Ascending aorta (tissue), 2 donors: Measurements from ENCODE around the gene YPEL3. TPM values are rescaled to one million over a fixed set of nuclear protein-coding genes. Genes with fewer than 3 reads are reported as not detected.

Experiments
- DNase-seq, 2 donors: peaks; one replicate each; pipeline ENCODE4 v3.0.0-alpha.2; 2019; ENCODE audit warnings: low spot score in 2 of 2
- H3K27ac ChIP-seq, 2 donors: fragments of 200-600 bp; sonication (generic); one replicate each; pipeline ENCODE4 v1.5.1; 2016 to 2017; ENCODE audit warnings: mild to moderate bottlenecking in 1 of 2
- H3K27me3 ChIP-seq: fragments of 200-600 bp; sonication (generic); one replicate; pipeline ENCODE4 v1.5.1; 2017
- H3K36me3 ChIP-seq, 2 donors: fragments of 200-600 bp; sonication (generic); one replicate each; pipeline ENCODE4 v1.5.1; 2016
- H3K4me1 ChIP-seq, 2 donors: fragments of 200-600 bp; sonication (generic); one replicate each; pipeline ENCODE4 v1.5.1; 2016 to 2017; ENCODE audit warnings: mild to moderate bottlenecking in 1 of 2
- H3K4me3 ChIP-seq, 2 donors: fragments of 200-600 bp; sonication (generic); one replicate each; pipeline ENCODE4 v1.5.1; 2016 to 2017; ENCODE audit warnings: mild to moderate bottlenecking in 1 of 2
- H3K9me3 ChIP-seq, 2 donors: fragments of 200-600 bp; sonication (generic); one replicate each; pipeline ENCODE4 v1.5.1; 2016
- CTCF ChIP-seq, 3 experiments: fragments of 200-600 bp in 2 of 3; fragments of 450-650 bp in 1 of 3; sonication (generic) in 2 of 3; IDR thresholded peaks; one replicate each; pipeline ENCODE4 v1.5.1; 2016 to 2019; ENCODE audit warnings: antibody characterized with exemption in 3 of 3, mild to moderate bottlenecking in 1 of 3, moderate library complexity in 1 of 3
- intact Hi-C: fragments of 100-400 bp; cut with DNase I; formaldehyde crosslinking; loops from one replicate; pipeline ENCODE4 v1.15.1; 2023
- total RNA-seq: library from RNA; depleted of rRNA; stranded (reverse); fragments of >200 nt; gene quantifications from one replicate; pipeline ENCODE4 v1.1.0, GENCODE V29; 2016

YPEL3 gene
- total RNA-seq, 1 donor from 2014 or later, result 98.6 TPM

- no peak for DNase-seq
- Histone ChIP-seq H3K27ac (no peak overlapping the region), H3K27me3 (no peaks in the 10 kb centered on the region), H3K36me3 (no peaks in the 10 kb centered on the region), H3K4me3 (no peak overlapping the region), H3K4me1 (no peaks in the 10 kb centered on the region), H3K9me3 (no peaks in the 10 kb centered on the region)
- TF ChIP-seq CTCF (IDR thresholded peaks at IDR 0.05), result no peak
- intact Hi-C loops, result no loop called here
Measured at GRCh38 chr16:30046178-30046577, 49.8 kb downstream of the YPEL3 start.

Other genes with a start within 250 kb of the YPEL3 start
- 174 TPM for gene CDIPT, start 233.0 kb downstream of the YPEL3 start, total RNA-seq
- gene SEZ6L2, start 196.7 kb downstream of the YPEL3 start, total RNA-seq, result 0.21 TPM
- gene ASPHD1, start 195.7 kb downstream of the YPEL3 start, total RNA-seq, result not detected
- 302 TPM for gene KCTD13, start 170.0 kb downstream of the YPEL3 start, total RNA-seq
- gene TMEM219, start 134.1 kb downstream of the YPEL3 start, total RNA-seq, result 49.2 TPM
- gene TAOK2, start 122.3 kb downstream of the YPEL3 start, total RNA-seq, result 101 TPM
- gene HIRIP3, start 100.6 kb downstream of the YPEL3 start, total RNA-seq, result 2.0 TPM
- 44.1 TPM for gene INO80E, start 100.0 kb downstream of the YPEL3 start, total RNA-seq
- gene DOC2A, start 85.2 kb downstream of the YPEL3 start, total RNA-seq, result not detected
- not detected for gene C16orf92, start 73.0 kb downstream of the YPEL3 start, total RNA-seq
- gene TLCD3B, start 64.9 kb downstream of the YPEL3 start, total RNA-seq, result not detected
- gene ALDOA, start 30.5 kb downstream of the YPEL3 start, total RNA-seq, result 1,202 TPM
- 50.7 TPM for gene PPP4C, start 20.2 kb downstream of the YPEL3 start, total RNA-seq
- gene TBX6, start 4.3 kb downstream of the YPEL3 start, total RNA-seq, result 0.75 TPM
- 0.53 TPM for gene GDPD3, start 17.3 kb upstream of the YPEL3 start, total RNA-seq
- gene MAPK3, start 27.0 kb upstream of the YPEL3 start, total RNA-seq, result 115 TPM
- 69.4 TPM for gene CORO1A, start 87.4 kb upstream of the YPEL3 start, total RNA-seq
- 643 TPM for gene BOLA2B, start 97.5 kb upstream of the YPEL3 start, total RNA-seq
- gene SLX1A, start 97.7 kb upstream of the YPEL3 start, total RNA-seq, result 44.6 TPM
- 14.8 TPM for gene SULT1A3, start 103.0 kb upstream of the YPEL3 start, total RNA-seq
- gene NPIPB13, start 152.3 kb upstream of the YPEL3 start, total RNA-seq, result 1.3 TPM